Prostate gland (tissue), 2 donors: ENCODE data around the gene WWTR1. TPM values are rescaled to one million over a fixed set of nuclear protein-coding genes. Genes with fewer than 3 reads are reported as not detected.

Experiments used
- DNase-seq: peaks from one replicate; pipeline ENCODE4 v3.0.0-alpha.2; 2019; ENCODE audit warnings: low spot score
- H3K27ac ChIP-seq, 2 donors: fragments of 200-600 bp; sonication (generic); 2 replicates each; pipeline ENCODE4 v1.5.1; 2017 to 2019
- H3K27me3 ChIP-seq: fragments of 200-600 bp; sonication (generic); replicated peaks from 2 replicates; pipeline ENCODE4 v1.5.1; 2019; ENCODE audit not compliant: insufficient read depth
- H3K36me3 ChIP-seq, 2 donors: fragments of 200-600 bp; sonication (generic); 1 replicate in 1 of 2; 2 replicates in 1 of 2; pipeline versions ENCODE4 v1.5.1 to v1.8.1; 2017 to 2019
- H3K4me1 ChIP-seq: fragments of 200-600 bp; sonication (generic); replicated peaks from 2 replicates; pipeline ENCODE4 v1.5.1; 2019
- H3K4me3 ChIP-seq, 2 donors: fragments of 200-600 bp; sonication (generic); 2 replicates each; pipeline ENCODE4 v1.5.1; 2017 to 2019
- H3K9me3 ChIP-seq: fragments of 200-600 bp; sonication (generic); 2 replicates; pipeline ENCODE4 v1.5.1; 2017
- POLR2A ChIP-seq: fragments of 450-650 bp; IDR thresholded peaks from one replicate; pipeline ENCODE4 v1.6.1; 2016; ENCODE audit warnings: antibody characterized with exemption, mild to moderate bottlenecking
- POLR2AphosphoS5 ChIP-seq: sonication (generic); formaldehyde crosslinking; IDR thresholded peaks from one replicate; pipeline ENCODE4 v1.6.1; 2017; ENCODE audit warnings: antibody characterized with exemption
- WGBS: methylation state at CpG from one replicate; pipeline ENCODE4 v1.1.5; 2018; 5-methylcytosine and 5-hydroxymethylcytosine counted together
- intact Hi-C: fragments of 100-400 bp; cut with DNase I; formaldehyde crosslinking; loops from one replicate; pipeline ENCODE4 v1.14.2; 2022
- total RNA-seq, 2 donors: library from RNA; depleted of rRNA; stranded (reverse); fragments of >200 nt; gene quantifications; one replicate each; pipeline ENCODE4 v1.1.0, GENCODE V29; 2016
- TF ChIP-seq, protein P1 (sequence below), 4 experiments: fragments of 200-600 bp in 2 of 4; fragments of 450-650 bp in 2 of 4; sonication (generic) in 2 of 4; IDR thresholded peaks; 1 replicate in 3 of 4; 2 replicates in 1 of 4; pipeline ENCODE4 v1.5.1; 2016 to 2019; ENCODE audit warnings: antibody characterized with exemption in 4 of 4, mild to moderate bottlenecking in 2 of 4, moderate library complexity in 2 of 4

The WWTR1 gene
- total RNA-seq, 2 donors from 2014 or later = 47.5 to 79.4 TPM

DNA sequence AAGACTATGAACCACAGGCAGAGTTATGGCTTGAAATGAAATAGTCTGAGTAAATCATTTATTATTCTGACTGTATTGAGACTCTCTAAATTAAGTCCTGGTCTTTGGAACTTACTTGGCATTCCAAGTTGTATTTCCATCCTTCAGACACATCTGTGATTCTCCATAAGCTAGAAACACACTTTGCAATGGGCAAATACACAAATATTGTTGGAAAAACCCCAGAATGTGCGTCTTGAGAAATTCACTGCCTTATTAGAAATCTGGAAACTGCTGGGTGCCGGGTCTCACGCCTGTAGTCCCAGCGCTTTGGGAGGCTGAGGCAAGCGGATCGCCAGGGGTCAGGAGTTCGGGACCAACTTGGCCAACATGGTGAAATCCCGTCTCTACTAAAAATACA, 87.8 kb downstream of the WWTR1 start:
- intact Hi-C loops = no loop called here
- no peaks in the 10 kb centered on the region for H3K4me1 ChIP-seq

DNA sequence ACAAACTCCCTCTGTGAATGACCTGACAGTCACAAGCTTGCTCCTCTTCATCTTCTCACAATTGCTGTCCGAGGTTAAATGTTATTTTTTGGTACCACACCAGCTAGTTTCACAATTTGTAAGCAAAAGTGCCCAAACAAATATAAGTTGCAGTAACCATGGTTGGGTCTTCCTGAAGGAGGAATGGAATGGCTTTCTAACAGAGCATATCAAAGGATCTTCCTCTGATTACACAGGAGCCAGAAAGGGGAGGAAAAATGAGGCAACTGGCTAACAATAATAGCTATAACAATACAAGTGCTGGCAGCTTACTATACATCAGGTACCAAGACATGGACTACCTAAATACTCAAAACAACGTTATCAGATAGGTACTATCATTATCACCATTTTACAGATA, 90.4 kb downstream of the WWTR1 start:
- Histone ChIP-seq H3K36me3 (no peaks in the 10 kb centered on the region), H3K4me3 (no peak overlapping the region), H3K4me1 (no peaks in the 10 kb centered on the region), H3K27ac (no peak overlapping the region), H3K9me3 (no peaks in the 10 kb centered on the region), H3K27me3 (no peaks in the 10 kb centered on the region)
- DNase-seq = no peak
- 60% methylated on average over 2 of the region's 2 CpGs for WGBS
- intact Hi-C loops = no loop called here
- TF ChIP-seq POLR2A (no peak), POLR2AphosphoS5 (no peak)
- TF ChIP-seq, protein P1, sequence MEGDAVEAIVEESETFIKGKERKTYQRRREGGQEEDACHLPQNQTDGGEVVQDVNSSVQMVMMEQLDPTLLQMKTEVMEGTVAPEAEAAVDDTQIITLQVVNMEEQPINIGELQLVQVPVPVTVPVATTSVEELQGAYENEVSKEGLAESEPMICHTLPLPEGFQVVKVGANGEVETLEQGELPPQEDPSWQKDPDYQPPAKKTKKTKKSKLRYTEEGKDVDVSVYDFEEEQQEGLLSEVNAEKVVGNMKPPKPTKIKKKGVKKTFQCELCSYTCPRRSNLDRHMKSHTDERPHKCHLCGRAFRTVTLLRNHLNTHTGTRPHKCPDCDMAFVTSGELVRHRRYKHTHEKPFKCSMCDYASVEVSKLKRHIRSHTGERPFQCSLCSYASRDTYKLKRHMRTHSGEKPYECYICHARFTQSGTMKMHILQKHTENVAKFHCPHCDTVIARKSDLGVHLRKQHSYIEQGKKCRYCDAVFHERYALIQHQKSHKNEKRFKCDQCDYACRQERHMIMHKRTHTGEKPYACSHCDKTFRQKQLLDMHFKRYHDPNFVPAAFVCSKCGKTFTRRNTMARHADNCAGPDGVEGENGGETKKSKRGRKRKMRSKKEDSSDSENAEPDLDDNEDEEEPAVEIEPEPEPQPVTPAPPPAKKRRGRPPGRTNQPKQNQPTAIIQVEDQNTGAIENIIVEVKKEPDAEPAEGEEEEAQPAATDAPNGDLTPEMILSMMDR (IDR thresholded peaks at IDR 0.05) = no peak

More for the DNA sequence above, 87.8 kb downstream of the WWTR1 start:
- Histone ChIP-seq H3K27me3 (no peaks in the 10 kb centered on the region), H3K9me3 (no peaks in the 10 kb centered on the region), H3K27ac (no peak overlapping the region), H3K36me3 (no peaks in the 10 kb centered on the region), H3K4me3 (no peak overlapping the region)
- 92% methylated on average over 8 of the region's 8 CpGs for WGBS
- DNase-seq = no peak
- no peak for TF ChIP-seq POLR2AphosphoS5
- no peak for TF ChIP-seq POLR2A
- TF ChIP-seq, protein P1 (IDR thresholded peaks at IDR 0.05) = no peak

DNA sequence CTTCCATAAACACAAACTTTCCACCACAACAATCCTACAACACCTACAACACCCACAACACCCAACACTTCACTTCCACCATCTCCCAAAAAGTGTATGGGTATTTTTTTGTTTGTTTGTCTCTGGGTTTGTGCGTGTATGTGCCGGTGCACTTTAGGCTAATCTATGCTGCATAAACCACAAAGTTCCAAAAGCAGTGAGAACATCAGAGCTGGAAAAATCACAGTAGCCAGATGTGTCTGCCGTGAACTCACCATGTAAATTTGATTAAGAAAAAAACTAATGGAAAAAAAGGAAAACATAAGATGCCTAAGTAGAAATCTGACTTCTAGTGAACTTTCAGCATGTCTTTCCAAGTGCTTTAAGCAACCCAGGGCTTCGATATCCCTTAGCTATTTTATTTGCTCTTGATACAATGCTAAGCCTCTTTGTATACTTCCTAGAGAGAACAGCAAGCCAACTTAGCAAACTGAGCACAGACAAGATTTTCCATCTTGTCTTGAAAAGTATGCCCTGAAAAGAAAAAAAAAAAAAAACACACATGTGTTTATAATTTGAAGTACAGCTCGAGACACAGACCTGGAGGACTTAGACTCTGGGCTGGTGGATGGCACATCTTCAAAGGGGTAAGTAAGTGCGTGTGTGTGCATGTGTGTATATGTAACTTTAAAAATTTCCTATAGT, 91.4 kb downstream of the WWTR1 start:
- no peaks in the 10 kb centered on the region for H3K36me3 ChIP-seq
- no peak overlapping the region for H3K27ac ChIP-seq
- intact Hi-C loops = no loop called here
- no peaks in the 10 kb centered on the region for H3K27me3 ChIP-seq
- WGBS = 49% methylated on average over 6 of the region's 6 CpGs
- no peak for DNase-seq
- no peaks in the 10 kb centered on the region for H3K4me1 ChIP-seq
- H3K9me3 ChIP-seq = no peaks in the 10 kb centered on the region
- TF ChIP-seq, protein P1 (IDR thresholded peaks at IDR 0.05) = no peak
- TF ChIP-seq POLR2A = no peak
- TF ChIP-seq POLR2AphosphoS5 = no peak
- H3K4me3 ChIP-seq = no peak overlapping the region

DNA sequence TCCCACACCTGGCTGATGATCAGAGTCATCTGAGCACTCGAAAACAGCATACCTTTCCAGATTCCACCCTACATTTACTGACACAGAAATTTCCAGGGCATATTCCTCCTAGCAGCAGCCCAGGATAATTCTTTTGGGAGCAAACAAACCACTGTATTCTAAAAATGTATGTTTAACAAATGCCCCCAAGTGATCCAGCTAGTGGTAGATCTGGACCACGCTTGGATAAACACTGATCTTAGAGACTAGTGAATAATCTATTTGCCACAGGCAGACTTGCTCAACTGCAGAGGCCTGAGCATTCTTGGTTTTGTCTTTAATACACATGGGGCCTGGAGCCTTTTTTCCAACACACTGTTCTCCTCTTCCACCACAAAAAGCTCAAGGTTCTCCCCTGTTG, 93.7 kb downstream of the WWTR1 start:
- Histone ChIP-seq H3K36me3 (no peaks in the 10 kb centered on the region), H3K9me3 (no peaks in the 10 kb centered on the region), H3K4me3 (no peak overlapping the region), H3K4me1 (no peaks in the 10 kb centered on the region), H3K27ac (no peak overlapping the region), H3K27me3 (no peaks in the 10 kb centered on the region)
- WGBS = 94% methylated on average over 2 of the region's 2 CpGs
- TF ChIP-seq, protein P1 (IDR thresholded peaks at IDR 0.05) = no peak
- TF ChIP-seq POLR2AphosphoS5 = no peak
- TF ChIP-seq POLR2A = no peak
- intact Hi-C loops = no loop called here
- no peak for DNase-seq

DNA sequence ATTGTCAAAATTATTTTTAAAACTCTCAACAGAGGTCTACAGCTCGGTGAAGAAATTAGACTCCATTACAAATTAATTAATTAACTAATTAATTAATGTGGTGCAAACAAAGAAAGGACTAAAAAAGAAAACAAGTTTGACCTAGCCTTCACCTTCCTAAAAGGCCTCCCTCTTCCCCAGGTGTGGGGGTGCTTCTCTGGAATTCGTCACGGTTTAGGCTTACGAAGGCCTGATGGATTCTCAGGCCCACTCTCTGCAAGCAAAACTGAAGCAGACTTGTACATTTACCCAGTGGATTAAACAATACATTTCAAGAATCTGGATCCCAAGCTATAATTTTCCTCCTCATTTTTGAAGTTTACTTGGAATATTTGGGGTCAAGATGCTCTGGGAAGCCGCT, 94.7 kb downstream of the WWTR1 start:
- Histone ChIP-seq H3K9me3 (no peaks in the 10 kb centered on the region), H3K27me3 (no peaks in the 10 kb centered on the region), H3K36me3 (no peaks in the 10 kb centered on the region), H3K4me3 (no peak overlapping the region), H3K4me1 (no peaks in the 10 kb centered on the region), H3K27ac (no peak overlapping the region)
- intact Hi-C loops = no loop called here
- TF ChIP-seq, protein P1 (IDR thresholded peaks at IDR 0.05) = no peak
- TF ChIP-seq POLR2AphosphoS5 (no peak), POLR2A (no peak)
- DNase-seq = no peak
- 97% methylated on average over 5 of the region's 5 CpGs for WGBS
